ENCODE measurements around the gene ACTR1B.
"Not testable (repeated sequence)": the region's sequence is repeated elsewhere in the genome, so short reads cannot be mapped to it uniquely, and the experiment has no call there.

The ACTR1B gene

DNA sequence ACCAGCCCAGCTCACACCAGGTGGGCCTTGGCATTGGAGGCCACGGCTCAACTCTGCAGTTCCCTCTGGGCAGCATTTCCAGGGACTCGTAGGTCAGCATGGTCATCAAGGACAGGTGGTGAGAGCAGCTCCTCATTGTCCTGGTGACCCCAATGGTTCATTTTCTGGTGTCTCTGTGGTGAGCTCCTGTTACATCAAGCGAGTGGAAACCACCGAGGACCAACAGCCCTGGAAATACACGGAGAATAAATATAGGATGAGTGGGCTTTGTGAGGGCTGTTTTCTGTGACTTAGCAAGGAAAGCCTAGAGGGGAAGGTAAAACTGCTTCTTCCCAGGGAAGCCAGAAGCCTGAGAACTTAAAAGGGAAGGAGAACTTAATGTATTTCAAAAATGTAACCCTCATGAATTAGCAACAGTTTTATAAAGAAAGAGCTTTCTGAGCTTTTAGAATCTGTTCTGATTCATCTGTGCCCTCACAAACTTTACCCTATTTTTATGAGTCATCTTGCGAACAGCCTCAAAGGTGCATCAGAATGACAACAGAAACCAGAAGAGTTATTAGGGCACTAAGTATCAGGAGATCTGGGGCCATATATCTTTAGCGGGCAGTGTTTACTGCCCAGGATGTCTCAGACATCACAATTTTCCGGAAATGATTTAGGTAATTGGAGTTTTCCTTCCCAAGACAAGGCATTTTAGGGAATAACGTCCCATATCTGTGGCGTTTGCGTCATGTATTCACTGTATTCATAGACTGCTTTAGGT lies 24.4 kb upstream of the ACTR1B start:
- no peak for DNase-seq

DNA sequence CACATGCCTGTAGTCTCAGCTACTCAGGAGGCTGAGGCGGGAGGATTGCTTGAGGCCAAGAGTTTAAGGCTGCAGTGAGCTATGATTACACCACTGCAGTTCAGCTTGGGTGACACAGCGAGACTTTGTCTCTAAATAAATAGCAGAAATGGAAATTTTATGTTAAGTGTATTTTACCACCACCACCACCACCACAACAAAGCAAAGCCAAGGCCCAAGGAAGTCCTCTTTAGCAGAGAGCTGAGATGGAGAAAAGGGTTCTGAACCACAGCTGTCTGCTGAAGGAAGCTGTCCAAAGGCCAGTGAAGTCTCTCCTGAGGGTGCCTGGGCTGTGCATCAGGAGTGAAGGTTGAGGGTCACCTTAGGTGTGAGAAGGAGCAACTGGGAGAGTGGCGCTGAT lies 23.4 kb upstream of the ACTR1B start:
- not testable (repeated sequence) for DNase-seq

DNA sequence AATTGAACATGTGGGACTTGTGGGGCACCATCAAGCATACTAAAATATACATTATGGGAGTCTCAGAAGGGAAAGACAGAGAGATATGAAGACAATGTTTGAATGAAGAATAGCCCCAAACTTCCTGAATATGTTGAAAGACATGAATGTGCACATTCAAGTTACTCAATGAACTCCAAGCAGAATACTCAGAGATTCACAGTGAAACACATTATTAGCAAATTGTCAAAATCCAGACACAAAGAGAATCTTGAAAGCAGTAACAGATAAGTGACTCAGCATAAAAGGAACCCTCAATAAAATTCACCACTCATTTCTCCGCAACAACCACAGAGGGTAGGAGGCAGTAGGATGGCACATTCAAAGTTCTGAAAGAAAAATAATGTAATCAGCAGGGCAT lies 14.5 kb upstream of the ACTR1B start:
- DNase-seq: peak; percentile 79

DNA sequence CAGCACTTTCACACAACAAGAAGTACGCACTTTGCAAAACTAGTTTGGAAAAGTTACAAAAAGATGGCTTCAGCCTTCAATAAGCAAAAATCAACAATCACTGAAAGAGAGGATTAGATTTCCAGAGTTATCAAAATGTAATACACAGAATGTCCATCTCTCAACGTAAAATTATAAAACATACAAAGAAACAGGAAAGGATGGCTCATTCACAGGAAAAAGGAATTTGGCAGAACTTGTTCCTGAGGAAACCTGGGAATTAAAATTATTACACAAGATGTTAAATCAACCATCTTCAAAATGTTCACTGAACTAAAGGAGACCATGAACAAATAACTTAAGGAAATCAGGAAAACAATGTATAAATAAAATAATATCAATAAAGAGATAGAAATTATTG lies 13.6 kb upstream of the ACTR1B start:
- DNase-seq: no peak

DNA sequence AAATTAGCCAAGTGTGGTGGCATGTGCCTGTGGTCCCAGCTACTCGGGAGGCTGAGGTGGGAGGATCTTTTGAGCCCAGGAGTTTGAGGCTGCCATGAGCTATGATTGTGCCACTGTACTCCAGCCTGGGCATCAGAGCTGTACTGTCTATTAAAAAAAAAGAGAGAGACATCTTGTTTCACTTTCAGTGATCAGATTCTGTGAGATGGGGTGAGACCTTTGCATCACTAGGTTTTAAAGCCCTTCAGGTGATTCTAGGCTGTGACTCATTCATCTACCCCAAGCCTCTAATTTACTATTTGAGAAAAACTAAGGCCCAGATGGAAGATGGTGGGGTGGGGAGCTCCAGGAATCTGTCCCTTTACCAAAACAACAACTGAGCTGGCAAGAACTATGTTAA lies 12.8 kb upstream of the ACTR1B start:
- no peak for DNase-seq

DNA sequence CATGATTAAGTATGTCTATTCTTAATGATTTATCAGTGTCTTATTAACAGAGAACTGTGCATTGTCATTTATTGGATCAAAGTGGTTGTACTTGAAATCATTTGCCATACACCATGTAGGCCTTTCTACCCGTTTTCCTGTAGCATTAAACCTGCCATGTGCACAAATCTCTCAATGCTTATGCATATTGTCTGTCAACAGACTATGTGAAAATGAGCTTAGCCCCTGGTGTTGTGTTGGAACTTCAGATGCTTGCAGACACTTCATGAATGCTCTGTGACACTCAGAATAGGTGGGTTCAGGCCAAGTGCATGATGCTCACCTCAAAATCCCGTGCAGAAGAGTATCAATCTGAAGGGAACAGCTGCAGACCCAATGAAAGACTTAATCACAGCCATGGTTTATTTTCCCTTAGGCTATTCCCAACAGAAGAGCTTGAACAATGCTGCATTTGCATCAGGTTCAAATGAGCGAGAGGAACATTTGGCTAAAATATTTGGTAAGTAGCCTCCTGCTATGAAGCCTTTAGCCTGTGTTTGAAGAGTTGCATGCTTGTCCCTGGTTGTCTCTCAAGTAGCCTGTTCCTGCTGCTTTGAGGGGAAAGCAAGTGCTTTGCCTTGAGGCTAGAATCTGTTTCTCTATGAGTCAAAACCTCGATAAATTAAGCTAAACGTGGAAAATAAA lies 11.7 kb upstream of the ACTR1B start:
- DNase-seq: no peak

DNA sequence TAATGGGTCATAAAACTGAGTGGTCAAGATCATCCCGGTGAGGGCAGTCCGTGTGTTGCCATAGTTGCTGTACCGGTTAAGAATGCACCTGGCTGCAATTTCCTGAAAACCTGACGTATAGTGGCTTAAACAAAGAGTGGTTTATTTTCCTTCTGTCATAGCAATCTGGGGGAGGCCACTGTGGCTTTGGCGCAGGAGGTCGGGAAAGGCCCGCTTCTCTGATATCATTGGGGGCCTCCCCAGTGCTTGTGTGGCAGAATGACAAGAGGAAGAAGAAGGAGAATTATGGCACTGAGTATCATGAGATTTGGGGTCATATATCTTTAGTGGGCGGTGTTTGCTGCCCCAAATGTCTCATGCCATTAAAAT lies 10.1 kb upstream of the ACTR1B start:
- peak; percentile 84 for DNase-seq

DNA sequence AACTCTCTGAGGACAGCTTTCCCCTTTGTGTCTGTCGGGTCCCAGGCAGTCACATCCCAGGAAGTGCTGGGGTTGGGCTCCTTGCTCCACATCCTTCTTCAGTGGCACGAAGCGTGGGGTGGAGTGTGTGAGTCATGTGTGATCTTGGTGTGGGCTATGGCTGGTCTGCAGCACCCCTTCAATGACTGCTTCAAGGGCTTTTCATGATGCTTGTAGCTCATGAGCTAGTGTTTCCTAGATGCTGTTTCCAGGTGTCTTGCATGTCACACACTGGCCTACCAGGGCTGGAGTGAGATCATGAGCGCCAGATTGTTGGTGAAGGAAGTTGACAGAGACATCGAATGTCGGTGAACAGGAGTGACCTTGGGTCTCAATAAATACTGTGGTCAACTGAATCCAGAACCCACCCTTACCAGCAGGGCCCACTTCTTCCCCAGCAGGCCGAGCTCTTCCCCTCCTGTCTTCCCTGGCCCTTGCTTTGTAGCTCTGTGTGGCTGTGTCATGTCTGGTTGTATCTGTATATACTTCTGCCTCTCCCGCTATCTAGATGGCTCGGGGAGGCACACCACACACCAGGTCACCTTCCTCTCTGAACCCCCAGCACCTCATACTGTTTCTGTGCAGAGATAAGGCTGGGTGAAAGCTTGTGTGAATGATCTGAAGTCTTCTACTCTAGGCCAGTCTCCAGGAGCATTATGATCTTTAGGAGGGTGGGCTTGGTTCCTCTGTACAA lies 9.5 kb upstream of the ACTR1B start:
- peak; percentile 82 for DNase-seq

DNA sequence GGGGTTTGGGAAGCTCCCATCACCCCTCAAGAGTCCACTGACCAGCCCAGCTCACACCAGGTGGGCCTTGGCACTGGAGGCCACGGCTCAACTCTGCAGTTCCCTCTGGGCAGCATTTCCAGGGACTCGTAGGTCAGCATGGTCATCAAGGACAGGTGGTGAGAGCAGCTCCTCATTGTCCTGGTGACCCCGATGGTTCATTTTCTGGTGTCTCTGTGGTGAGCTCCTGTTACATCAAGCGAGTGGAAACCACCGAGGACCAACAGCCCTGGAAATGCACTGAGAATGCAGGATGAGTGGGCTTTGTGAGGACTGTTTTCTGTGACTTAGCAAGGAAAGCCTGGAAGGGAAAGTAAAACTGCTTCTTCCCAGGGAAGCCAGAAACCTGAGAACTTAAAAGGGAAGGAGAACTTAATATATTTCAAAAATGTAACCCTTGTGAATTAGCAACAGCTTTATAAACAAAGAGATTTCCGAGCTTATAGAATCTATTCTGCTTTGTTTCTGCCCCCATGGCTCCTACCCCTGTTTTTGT lies 8.8 kb upstream of the ACTR1B start:
- peak; percentile 61 for DNase-seq

DNA sequence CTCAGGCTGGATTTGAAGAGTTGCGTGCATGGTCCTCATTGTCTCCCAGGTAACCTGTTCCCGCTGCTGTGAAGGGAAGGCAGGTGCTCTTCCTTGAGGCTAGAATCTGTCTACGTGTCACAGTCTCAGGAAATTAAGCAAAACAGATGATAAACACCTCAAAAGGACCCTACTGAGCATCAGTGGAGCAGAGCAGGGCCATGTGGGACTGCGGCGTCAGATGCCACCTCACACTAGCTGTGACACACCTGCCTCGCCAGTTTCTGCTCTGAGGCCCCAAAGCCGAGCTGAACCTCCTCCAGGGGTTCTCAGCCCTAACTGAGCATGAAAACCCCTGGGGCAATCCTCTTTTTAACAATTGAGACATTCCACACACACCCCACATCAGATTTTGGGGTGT lies 7.7 kb upstream of the ACTR1B start:
- DNase-seq: no peak

DNA sequence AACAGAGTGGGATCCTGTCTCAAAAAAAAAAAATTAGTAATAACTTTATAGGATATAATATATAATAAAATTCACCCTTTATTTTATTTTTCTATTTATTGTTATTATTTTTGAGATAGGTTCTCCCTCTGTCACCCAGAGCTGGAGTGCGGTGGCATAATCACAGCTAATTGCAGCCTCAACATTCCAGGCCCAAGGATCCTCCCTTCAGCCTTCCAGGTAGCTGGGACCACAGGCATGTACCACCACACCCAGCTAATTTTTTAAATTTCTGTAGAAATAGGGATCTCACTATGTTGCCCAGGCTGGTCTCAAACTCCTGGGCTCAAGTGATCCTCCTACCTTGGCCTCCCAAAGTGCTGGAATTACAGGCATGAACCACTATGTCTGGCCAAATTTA lies 6.6 kb upstream of the ACTR1B start:
- DNase-seq: no peak

DNA sequence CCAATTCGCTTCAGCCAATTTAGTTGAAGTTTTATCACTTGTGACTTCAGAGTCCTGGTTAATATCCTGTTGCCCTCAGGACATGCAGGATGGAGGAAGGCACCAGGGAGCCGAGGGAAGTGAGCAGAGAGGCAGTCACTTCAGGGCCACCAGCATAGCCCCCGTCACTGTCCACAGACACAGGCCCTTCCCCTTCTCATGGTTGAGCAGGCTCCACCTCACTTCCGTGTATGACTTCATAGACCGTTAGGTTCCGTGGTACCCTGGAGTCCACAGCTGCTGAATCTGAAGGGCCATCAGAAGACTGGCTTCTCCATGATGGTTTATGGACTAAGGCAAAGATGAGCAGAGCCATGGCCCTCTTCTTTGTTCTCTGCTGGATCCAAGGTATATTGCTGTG lies 5.6 kb upstream of the ACTR1B start, which contains the start of gene C2orf92:
Gene C2orf92, plus strand, starts transcription at position 266 of the 400 bp plus-strand sequence. Its CDS starts 76 bp downstream, at position 342.
- no peak for DNase-seq

DNA sequence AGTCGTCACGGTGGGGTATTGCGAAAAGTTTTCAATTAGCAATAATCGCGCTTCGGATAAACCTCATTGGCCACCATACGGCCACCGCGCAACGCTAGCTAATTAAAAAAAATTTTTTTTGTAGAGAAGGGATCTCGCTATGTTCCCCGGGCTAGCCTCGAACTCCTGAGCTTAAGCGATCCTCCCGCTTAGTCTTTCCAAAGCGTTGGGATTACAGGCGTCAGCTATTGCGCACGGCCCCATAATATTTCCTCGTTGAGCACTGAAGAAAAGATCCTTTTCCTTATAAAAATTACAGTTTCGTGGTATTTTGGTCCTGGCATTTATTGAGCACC lies 759 bp upstream of the ACTR1B start:
- DNase-seq: no peak

DNA sequence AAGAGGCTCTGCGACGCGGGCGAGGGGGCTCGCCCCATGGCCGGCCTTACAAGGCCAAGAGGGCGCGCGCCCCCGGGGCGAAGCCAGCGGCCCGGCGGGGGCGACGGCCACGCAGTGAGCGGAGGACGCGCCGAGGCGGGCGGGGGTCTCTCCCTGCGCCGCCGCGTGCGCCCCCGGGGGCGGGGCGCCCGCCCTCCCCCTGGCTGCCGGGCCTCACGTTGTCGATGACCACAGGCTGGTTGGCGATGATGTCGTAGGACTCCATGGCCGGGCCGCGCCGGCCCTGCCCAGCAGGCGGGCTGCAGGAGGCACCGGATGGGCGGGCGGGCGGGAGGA lies 250 bp downstream of the ACTR1B start:
- DNase-seq: no peak

DNA sequence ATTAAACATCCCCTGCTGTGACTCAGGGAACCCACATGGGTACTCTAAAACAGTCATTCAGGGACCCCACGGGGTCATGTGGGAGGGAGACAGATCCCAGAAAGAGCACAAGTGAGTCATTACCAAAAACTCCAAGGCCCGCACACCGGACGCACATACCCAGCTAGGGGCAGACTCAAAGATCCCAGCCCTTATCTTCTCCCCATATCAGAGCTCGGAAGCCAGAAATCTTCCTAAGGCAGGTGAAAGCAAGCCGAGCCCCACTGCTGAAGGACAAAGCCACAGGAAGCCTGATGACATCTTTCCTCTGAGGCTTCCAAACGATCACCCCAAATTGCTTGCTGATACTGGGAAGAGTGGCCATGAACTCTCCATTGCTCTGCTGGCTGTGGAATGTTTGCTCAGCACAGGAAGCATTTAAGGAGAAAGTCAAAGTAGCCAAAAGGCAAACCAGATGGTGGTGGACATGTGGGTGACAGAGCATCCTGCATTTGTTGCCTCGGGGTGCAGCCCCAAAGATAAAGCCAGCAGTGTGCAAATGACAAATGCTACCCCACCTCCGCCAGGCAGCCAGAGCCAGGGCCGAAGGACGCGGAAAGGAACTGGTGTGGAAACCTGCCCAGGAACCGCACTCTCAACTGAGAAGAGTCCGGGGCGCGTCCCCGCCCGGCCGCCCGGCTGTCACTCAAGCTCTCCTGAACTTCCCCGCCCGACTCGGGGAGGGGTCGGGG lies 784 bp downstream of the ACTR1B start:
- peak; percentile 95 for DNase-seq

DNA sequence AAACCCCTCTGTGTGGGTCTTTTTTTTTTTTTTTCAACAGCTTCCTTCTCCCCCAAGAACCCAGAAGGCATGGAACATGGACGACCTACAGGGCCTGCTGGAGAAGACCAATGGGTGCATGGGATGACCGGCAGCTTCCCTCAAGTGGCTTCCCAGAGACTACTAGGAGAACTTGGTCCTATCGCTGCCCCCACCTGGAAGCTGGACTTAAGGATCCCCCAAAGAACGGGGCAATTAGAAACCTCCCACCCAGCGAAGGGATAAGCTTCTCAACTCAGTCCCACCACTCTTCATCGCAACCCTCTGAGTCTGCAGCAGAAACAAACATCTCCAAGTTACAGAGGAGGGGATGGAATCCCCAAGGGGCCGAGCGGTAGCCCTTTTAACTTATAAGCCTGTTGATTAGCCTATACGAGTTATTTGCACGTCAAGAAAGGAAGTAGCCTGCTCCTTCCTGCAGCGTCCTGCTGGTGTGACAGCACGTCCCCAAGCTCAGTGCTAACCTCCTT lies 1.4 kb downstream of the ACTR1B start:
- DNase-seq: no peak

DNA sequence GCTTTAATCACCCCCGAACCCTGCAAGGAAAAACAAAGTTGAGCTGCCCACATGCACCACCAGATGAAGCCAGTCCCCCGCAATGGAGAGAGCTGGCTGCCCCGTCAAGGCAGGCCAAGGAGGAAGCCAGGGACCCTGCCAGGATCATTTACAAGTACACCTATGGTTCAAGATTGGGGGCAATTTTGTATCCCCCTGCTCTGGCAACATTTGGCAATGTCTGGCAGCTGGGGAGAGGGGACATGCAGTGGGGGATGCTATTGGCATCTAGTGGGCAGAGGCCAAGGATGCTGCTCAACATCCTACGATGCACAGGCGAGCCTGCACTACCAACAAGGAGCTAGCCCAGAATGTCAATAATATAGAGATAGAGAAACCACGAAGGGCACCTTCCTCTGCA lies 1.9 kb downstream of the ACTR1B start:
- no peak for DNase-seq

DNA sequence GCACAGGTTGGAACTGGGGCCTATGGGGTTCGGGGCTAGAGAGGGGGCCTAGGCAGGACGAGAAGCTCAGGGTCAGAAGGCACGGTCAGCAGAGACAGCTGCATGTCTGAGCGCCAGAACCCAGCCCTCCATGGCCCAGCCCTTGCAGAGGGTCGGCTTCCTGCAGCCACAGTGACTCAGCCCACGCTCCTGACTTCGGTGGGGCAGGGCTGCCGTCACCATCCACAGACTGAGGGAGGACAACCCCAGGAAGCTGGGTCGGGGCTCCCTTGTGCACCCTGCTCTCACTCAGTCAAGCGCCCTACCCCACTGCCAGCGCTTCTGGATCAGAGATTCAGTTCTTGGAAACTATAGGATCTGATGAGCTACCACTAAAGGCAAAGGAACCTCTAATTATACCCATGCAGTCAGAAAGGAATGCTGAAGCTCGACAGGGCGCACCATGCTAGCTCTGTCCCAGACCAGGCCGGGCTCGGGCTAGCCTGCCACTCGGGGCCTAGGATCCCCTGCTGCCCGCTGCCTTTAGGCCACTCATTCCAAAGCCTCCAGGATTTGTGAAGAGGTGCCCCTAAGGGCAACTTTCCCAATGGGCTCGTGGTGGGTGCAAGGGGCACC lies 3.0 kb downstream of the ACTR1B start:
- DNase-seq: no peak

DNA sequence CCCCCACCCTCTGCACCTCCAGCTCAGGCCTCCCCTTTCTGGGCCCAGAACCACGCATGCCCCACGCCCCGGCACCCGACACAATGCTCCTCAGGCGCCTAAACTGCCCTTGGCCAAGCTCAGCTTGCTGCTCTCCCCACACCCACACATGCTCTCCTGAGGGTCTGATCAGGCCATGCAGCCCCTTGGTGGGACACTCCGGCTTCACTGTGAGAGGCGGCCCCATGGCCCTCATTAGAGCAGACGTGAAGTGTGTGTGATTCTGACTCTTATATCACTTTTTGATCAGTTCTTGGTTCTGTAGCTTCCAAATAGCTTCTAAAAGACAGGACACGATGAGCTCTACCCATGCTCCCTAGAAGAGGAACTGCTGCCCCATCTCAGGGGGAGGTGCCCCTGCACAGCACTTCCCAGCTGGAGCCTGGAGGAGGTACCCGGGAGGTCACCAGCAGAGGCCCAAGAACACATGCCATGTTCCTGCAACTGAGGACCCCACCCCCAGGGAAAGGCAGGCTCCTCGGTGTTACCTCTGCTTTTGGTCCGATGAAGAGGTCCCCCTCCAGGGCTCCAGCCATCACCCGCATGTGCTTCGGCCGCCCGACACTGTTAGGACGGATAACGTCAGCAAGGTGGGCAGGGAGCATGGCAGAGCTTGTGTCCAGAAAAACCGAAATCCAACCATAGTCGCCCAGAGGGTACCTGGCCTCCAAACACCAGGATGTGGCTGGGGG lies 3.6 kb downstream of the ACTR1B start:
- no peak for DNase-seq

DNA sequence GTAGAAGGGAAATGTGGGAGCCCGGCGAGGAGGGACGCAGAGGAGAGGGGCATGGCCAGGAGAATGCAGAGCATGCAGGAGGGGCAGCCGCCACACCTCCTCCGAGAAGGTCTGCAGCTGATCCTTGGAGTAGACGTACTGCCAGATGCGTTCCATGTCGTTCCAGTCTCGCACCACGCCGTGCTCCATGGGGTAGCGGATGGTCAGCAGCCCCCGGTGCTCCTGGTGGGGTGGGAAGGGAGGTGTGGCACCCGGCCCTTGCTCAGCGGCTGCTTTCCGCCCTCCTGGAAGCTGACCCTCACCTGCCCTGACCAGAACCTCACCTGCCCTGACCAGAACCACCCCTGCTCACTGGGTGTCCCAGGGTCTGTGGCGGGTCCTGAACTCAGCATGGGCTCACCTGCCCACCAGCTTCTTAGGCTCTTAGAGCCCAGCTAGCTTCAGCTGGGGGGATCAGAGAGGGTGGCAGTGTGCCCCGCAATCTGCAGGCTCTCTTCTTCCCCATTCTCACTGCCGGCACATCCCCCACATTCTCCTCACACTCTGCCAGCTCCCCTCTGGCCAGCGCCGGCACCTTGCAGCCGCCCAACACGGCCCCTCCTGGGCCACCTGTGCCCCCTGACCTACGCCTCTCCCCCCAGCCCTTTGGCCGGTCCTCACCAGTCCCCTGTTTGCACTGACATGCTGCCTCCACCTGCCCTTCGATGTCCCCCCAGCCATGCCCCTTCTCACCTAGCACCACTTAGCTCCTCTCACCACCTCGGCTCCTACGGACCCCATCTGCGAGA lies 4.4 kb downstream of the ACTR1B start:
- no peak for DNase-seq

DNA sequence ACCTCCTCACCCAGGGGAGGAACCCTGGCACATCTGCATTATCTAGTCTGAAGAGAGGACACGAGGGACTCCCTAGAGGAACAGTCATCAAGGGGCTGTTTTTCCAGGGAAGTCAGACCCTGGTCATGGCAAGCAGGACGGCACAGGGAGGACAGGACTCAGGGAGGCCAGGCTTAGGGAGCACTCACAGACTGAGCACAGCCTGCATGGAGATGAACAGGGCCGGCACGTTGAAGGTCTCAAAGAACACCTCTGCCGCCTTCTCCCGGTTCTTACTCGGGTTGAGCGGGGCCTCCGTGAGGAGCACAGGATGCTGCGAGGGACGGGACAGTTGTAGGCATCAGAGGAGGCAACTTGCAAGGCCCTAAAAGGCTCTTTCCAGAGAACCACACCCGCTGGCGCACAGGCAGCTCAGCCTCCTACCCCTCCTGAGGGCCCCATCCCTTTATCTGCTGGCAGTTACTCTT lies 5.1 kb downstream of the ACTR1B start:
- no peak for DNase-seq

Data from inflammatory macrophage treated with lipopolysaccharide for 4 hours (primary cell).